Fibroblast of lung (primary cell): Measurements from ENCODE around the gene RPL29. TPM values are rescaled to one million over a fixed set of nuclear protein-coding genes. Genes with fewer than 3 reads are reported as not detected.
"Not testable (repeated sequence)": the region's sequence is repeated elsewhere in the genome, so short reads cannot be mapped to it uniquely, and the experiment has no call there.

Source experiments
- DNase-seq, 2 donors: peaks; one replicate each; pipeline versions ENCODE4 v3.0.0 to v3.0.0-alpha.2; 2010; ENCODE audit warnings: low read depth in 2 of 2
- H2AFZ ChIP-seq: 2 replicates; pipeline ENCODE4 v1.5.1; 2012; ENCODE audit warnings: low read length, control low read depth, inconsistent platforms
- H3K27ac ChIP-seq: 2 replicates; pipeline ENCODE4 v1.5.1; 2011; ENCODE audit warnings: low read length, control low read depth; ENCODE audit not compliant: insufficient read depth
- H3K27me3 ChIP-seq: 2 replicates; pipeline ENCODE4 v1.5.1; 2011; ENCODE audit warnings: mild to moderate bottlenecking, low read length; ENCODE audit not compliant: control insufficient read depth, insufficient read depth
- H3K36me3 ChIP-seq: 2 replicates; pipeline ENCODE4 v1.5.1; 2011; ENCODE audit warnings: low read length; ENCODE audit not compliant: control insufficient read depth, insufficient read depth
- H3K4me1 ChIP-seq: 2 replicates; pipeline ENCODE4 v1.5.1; 2011; ENCODE audit warnings: low read length; ENCODE audit not compliant: control insufficient read depth, insufficient read depth; ENCODE audit errors: extremely low read depth
- H3K4me2 ChIP-seq: 2 replicates; pipeline ENCODE4 v1.5.1; 2011; ENCODE audit warnings: low read length, control low read depth; ENCODE audit not compliant: insufficient read depth; ENCODE audit errors: extremely low read depth
- H3K4me3 ChIP-seq, 4 experiments: fragments of 200-600 bp in 1 of 4; sonication (generic) in 1 of 4; replicated peaks in 1 of 4; 2 replicates each; pipeline ENCODE4 v1.5.1; 2011 to 2016; ENCODE audit warnings: low read length in 4 of 4, low read depth in 3 of 4, mild to moderate bottlenecking in 3 of 4, control low read depth in 2 of 4, inconsistent platforms in 1 of 4, mixed read lengths in 1 of 4; ENCODE audit not compliant: insufficient read depth in 1 of 4; ENCODE audit errors: control extremely low read depth in 1 of 4
- H3K79me2 ChIP-seq: 2 replicates; pipeline ENCODE4 v1.5.1; 2012; ENCODE audit warnings: mild to moderate bottlenecking, low read length, inconsistent platforms; ENCODE audit not compliant: control insufficient read depth, insufficient read depth
- H3K9ac ChIP-seq: 2 replicates; pipeline ENCODE4 v1.5.1; 2011; ENCODE audit warnings: mild to moderate bottlenecking, low read length, control low read depth; ENCODE audit not compliant: insufficient read depth
- H3K9me3 ChIP-seq: 2 replicates; pipeline ENCODE4 v1.5.1; 2012; ENCODE audit warnings: low read depth, low read length; ENCODE audit not compliant: control insufficient read depth, insufficient read depth
- H4K20me1 ChIP-seq: 2 replicates; pipeline ENCODE4 v1.5.1; 2011; ENCODE audit warnings: low read length; ENCODE audit not compliant: control insufficient read depth, insufficient read depth; ENCODE audit errors: extremely low read depth
- CTCF ChIP-seq, 2 donors: IDR thresholded peaks in 1 of 2; conservative IDR thresholded peaks in 1 of 2; 1 replicate in 1 of 2; 2 replicates in 1 of 2; pipeline ENCODE4 v1.5.1; 2011 to 2012; ENCODE audit warnings: low read length in 2 of 2, control low read depth in 1 of 2, inconsistent platforms in 1 of 2, low read depth in 1 of 2, mild to moderate bottlenecking in 1 of 2
- EZH2 ChIP-seq: IDR thresholded peaks from 2 replicates; pipeline ENCODE4 v1.5.1; 2012; ENCODE audit warnings: low read length, control low read depth, mild to moderate bottlenecking; ENCODE audit errors: missing control alignments
- polyA plus RNA-seq, 2 donors: library from polyadenylated mRNA; depleted of rRNA in 1 of 2; stranded (reverse) in 1 of 2; unstranded in 1 of 2; fragments of >200 nt; gene quantifications; 2 replicates each; pipeline ENCODE4 v1.2.1, GENCODE V29; 2011 to 2012; ENCODE audit warnings: missing spikeins in 1 of 2
- total RNA-seq: library from RNA; depleted of rRNA; stranded (reverse); fragments of >200 nt; gene quantifications from 2 replicates; pipeline ENCODE4 v1.2.1, GENCODE V29; 2014

RPL29 gene
- total and polyA plus RNA-seq, 2 donors (not counting 1 experiment from before 2014, with no cell fraction given): 1,076 to 1,512 TPM

- H4K20me1 ChIP-seq: no peaks in the 10 kb centered on the region
- H3K4me1 ChIP-seq: no peaks in the 10 kb centered on the region
- H3K4me3 ChIP-seq: no peak overlapping the region
- no peak for DNase-seq
- no peak overlapping the region for H3K9ac ChIP-seq
- H3K36me3 ChIP-seq: no peaks in the 10 kb centered on the region
- H2AFZ ChIP-seq: no peak overlapping the region
- no peaks in the 10 kb centered on the region for H3K9me3 ChIP-seq
- no peak overlapping the region for H3K4me2 ChIP-seq
- no peaks in the 10 kb centered on the region for H3K27me3 ChIP-seq
- H3K79me2 ChIP-seq: no peaks in the 10 kb centered on the region
- TF ChIP-seq EZH2 (no peak), CTCF (conservative IDR thresholded peaks at IDR 0.05 in 1 of 2, IDR thresholded peaks at IDR 0.05 in 1 of 2; ENCODE audit: low read depth in 1 of 2, low read length in 2 of 2) (no peak)
- H3K27ac ChIP-seq: no peak overlapping the region
These were observed 38.5 kb upstream of the RPL29 start for GRCh38 chr3:52034212-52034611.

- not testable (repeated sequence) for H4K20me1 ChIP-seq, H3K4me1 ChIP-seq, H3K4me3 ChIP-seq, H3K27ac ChIP-seq, H3K9ac ChIP-seq, H2AFZ ChIP-seq, H3K9me3 ChIP-seq, DNase-seq, H3K79me2 ChIP-seq, H3K27me3 ChIP-seq, H3K36me3 ChIP-seq, H3K4me2 ChIP-seq
These were observed 38.1 kb upstream of the RPL29 start for GRCh38 chr3:52033748-52034147.

GRCh38 chr3:52032702-52033408 is 37.2 kb upstream of the RPL29 start:
- H3K4me1 ChIP-seq: no peaks in the 10 kb centered on the region
- TF ChIP-seq CTCF (conservative IDR thresholded peaks at IDR 0.05 in 1 of 2, IDR thresholded peaks at IDR 0.05 in 1 of 2; ENCODE audit: low read depth in 1 of 2, low read length in 2 of 2): no peak
- TF ChIP-seq EZH2: no peak

More at GRCh38 chr3:52032702-52033408, 37.2 kb upstream of the RPL29 start:
- H3K36me3 ChIP-seq: no peaks in the 10 kb centered on the region
- DNase-seq: no peak
- no peak overlapping the region for H3K9ac ChIP-seq
- no peak overlapping the region for H3K27ac ChIP-seq
- H2AFZ ChIP-seq: no peak overlapping the region
- H3K79me2 ChIP-seq: no peaks in the 10 kb centered on the region
- H3K27me3 ChIP-seq: no peaks in the 10 kb centered on the region
- no peaks in the 10 kb centered on the region for H3K9me3 ChIP-seq
- H3K4me3 ChIP-seq: no peak overlapping the region
- H4K20me1 ChIP-seq: no peaks in the 10 kb centered on the region
- no peak overlapping the region for H3K4me2 ChIP-seq
